ENCODE results near the gene TPCN2. TPM values are rescaled to one million over a fixed set of nuclear protein-coding genes. Genes with fewer than 3 reads are reported as not detected.

The TPCN2 gene
- total RNA-seq, 1 experiment from 2014 or later, result 63.6 TPM

DNA sequence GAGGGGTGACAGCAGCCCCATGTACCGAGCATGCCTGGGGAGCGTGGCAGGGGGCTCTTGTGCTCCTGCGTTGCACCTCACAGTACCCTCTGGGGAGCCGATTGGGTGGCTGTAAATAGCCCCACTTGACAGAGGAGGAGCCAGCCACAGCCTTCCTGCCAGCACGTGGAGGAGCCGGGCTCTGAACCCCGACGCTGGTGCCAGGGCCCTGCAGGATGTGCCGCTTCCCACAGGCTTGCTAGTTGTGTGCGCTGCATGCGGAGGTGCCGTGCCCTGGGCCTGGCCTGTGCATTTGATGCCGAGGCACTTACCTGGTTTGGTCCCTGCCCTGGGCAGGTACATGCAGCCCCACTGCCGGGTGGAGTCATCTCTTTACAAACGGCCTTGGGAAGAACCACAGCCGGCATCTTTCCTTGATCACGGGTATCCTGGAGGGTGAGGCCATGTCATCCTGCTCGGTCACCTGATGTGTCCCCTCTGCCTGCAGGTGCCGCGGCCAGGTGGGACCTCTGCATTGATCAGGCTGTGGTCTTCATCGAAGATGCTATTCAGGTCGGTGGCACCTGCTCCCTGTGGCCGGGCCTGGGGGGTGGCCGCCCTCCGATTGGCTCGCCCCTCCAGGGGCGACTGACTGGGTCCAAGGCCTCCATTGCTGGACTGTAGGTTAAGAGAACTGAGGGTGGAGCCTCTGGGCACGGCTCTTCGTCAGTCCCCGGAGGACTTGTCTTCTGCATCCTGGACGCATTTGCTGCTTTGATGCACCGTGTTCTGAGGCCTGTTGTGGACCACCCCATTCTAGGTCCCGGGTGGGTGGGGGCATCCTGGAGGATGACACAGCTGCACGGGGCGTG, 5.0 kb downstream of the TPCN2 start:
- ChIA-PET POLR2A (no interaction called here), CTCF (no interaction called here)
- Mint-ChIP-seq H3K27ac (ENCODE audit: unreplicated experiment) (peak overlapping the region; percentile 46), H3K36me3 (ENCODE audit: insufficient read depth, unreplicated experiment) (peaks cover 25% of the 10 kb centered on the region), H3K27me3 (ENCODE audit: insufficient read depth, unreplicated experiment) (no peaks in the 10 kb centered on the region), H3K4me1 (ENCODE audit: low read depth, unreplicated experiment) (peaks cover 11% of the 10 kb centered on the region), H3K4me3 (ENCODE audit: unreplicated experiment) (no peak overlapping the region), H3K9me3 (ENCODE audit: unreplicated experiment) (no peaks in the 10 kb centered on the region)
- intact Hi-C loops (cut with micrococcal nuclease; ENCODE audit: unreplicated experiment), result no loop called here
- no peaks in the 10 kb centered on the region for H3K27me3 ChIP-seq (replicated peaks; ENCODE audit: control insufficient read depth, insufficient read depth, low read length)
- TF ChIP-seq, protein P1, sequence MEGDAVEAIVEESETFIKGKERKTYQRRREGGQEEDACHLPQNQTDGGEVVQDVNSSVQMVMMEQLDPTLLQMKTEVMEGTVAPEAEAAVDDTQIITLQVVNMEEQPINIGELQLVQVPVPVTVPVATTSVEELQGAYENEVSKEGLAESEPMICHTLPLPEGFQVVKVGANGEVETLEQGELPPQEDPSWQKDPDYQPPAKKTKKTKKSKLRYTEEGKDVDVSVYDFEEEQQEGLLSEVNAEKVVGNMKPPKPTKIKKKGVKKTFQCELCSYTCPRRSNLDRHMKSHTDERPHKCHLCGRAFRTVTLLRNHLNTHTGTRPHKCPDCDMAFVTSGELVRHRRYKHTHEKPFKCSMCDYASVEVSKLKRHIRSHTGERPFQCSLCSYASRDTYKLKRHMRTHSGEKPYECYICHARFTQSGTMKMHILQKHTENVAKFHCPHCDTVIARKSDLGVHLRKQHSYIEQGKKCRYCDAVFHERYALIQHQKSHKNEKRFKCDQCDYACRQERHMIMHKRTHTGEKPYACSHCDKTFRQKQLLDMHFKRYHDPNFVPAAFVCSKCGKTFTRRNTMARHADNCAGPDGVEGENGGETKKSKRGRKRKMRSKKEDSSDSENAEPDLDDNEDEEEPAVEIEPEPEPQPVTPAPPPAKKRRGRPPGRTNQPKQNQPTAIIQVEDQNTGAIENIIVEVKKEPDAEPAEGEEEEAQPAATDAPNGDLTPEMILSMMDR (IDR thresholded peaks at IDR 0.05; ENCODE audit: insufficient read depth in 1 of 2, low read depth in 1 of 2, low read length in 1 of 2, severe bottlenecking in 1 of 2, unreplicated experiment in 1 of 2), result no peak
- no TSS peak for BruUV-seq (replicated peaks)
- no peak overlapping the region for H3K4me3 ChIP-seq (ENCODE audit: low read depth, low read length)
- H3K4me1 ChIP-seq, result peaks cover 41% of the 10 kb centered on the region
- H3K9me3 ChIP-seq, result peaks cover 4% of the 10 kb centered on the region; the same call in 1 of the 2 replicates
- H3K36me3 ChIP-seq (ENCODE audit: control insufficient read depth, insufficient read depth, low read length), result peaks cover 3% of the 10 kb centered on the region; the same call in 1 of the 2 replicates
- no peak for DNase-seq

DNA sequence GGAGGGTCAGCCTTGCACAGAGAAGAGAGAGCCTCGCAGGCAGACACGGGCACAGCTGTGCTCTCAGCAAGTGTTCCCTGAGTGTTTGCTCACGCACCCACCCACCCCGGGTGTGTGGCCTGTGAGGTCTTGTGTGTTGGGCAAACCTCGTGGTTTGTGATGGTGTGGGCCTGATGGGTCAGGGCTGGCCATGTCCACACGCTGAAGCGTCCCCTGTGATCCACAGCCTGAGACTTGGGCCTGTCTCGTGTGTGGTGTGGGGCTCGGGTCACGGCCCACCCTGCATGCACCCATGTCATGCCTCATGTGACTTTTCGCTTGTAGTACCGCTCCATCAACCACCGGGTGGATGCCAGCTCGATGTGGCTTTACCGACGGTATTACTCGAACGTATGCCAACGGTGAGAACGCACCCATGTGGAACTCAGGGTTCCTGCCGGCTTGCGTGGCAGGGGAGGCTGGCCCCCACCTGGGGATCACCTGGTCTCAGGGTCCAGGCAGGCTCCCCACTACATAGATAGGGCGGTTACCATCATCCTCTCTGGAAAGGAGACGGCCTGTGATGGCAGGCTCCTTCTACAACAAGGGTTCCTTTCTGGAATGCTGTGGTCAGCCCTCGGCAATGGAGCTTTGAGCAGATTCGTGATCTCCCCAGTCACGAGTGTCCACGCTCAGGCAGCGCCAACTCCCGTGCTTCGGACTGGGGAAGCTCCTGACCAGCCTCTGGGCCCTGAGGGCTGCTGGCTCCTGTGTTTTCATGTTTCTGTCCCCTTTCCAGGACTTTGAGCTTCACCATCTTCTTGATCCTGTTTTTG, 5.9 kb downstream of the TPCN2 start:
- H3K27me3 Mint-ChIP-seq (ENCODE audit: insufficient read depth, unreplicated experiment), result no peaks in the 10 kb centered on the region
- ChIA-PET POLR2A (interaction anchor here (0.6 kb wide), 1 partner anchor 448 kb away, joined by 7 read pairs; no protein-coding TSS in a partner anchor), CTCF (interaction anchor here (0.7 to 1.2 kb wide), 3 partner anchors 10 to 408 kb away, joined by 3 to 7 read pairs (median 4); no protein-coding TSS in a partner anchor)
- Histone ChIP-seq H3K27me3 (replicated peaks; ENCODE audit: control insufficient read depth, insufficient read depth, low read length) (no peaks in the 10 kb centered on the region), H3K4me1 (peaks cover 39% of the 10 kb centered on the region), H3K4me3 (ENCODE audit: low read depth, low read length) (no peak overlapping the region), H3K9me3 (peaks cover 4% of the 10 kb centered on the region; the same call in 1 of the 2 replicates), H3K36me3 (ENCODE audit: control insufficient read depth, insufficient read depth, low read length) (peaks cover 5% of the 10 kb centered on the region; the same call in 1 of the 2 replicates)
- no TSS peak for BruUV-seq (replicated peaks)
- no peaks in the 10 kb centered on the region for H3K9me3 Mint-ChIP-seq (ENCODE audit: unreplicated experiment)
- peak overlapping the region; percentile 16 for H3K4me3 Mint-ChIP-seq (ENCODE audit: unreplicated experiment)
- intact Hi-C loops (cut with micrococcal nuclease; ENCODE audit: unreplicated experiment), result no loop called here
- H3K27ac Mint-ChIP-seq (ENCODE audit: unreplicated experiment), result peak overlapping the region; percentile 53
- H3K4me1 Mint-ChIP-seq (ENCODE audit: low read depth, unreplicated experiment), result peaks cover 11% of the 10 kb centered on the region
- DNase-seq, result no peak
- peaks cover 28% of the 10 kb centered on the region for H3K36me3 Mint-ChIP-seq (ENCODE audit: insufficient read depth, unreplicated experiment)
- TF ChIP-seq, protein P1 (IDR thresholded peaks at IDR 0.05; ENCODE audit: insufficient read depth in 1 of 2, low read depth in 1 of 2, low read length in 1 of 2, severe bottlenecking in 1 of 2, unreplicated experiment in 1 of 2), result no peak

- Histone ChIP-seq H3K4me3 (ENCODE audit: low read depth, low read length) (no peak overlapping the region), H3K27me3 (replicated peaks; ENCODE audit: control insufficient read depth, insufficient read depth, low read length) (no peaks in the 10 kb centered on the region), H3K36me3 (ENCODE audit: control insufficient read depth, insufficient read depth, low read length) (peaks cover 5% of the 10 kb centered on the region; the same call in 1 of the 2 replicates), H3K4me1 (peaks cover 33% of the 10 kb centered on the region), H3K9me3 (peaks cover 4% of the 10 kb centered on the region; the same call in 1 of the 2 replicates)
- H3K4me3 Mint-ChIP-seq (ENCODE audit: unreplicated experiment), result peak overlapping the region; percentile 16
- ChIA-PET POLR2A (interaction anchor here (0.6 kb wide), 1 partner anchor 449 kb away, joined by 7 read pairs; no protein-coding TSS in a partner anchor), CTCF (interaction anchor here (0.7 to 1.2 kb wide), 3 partner anchors 11 to 408 kb away, joined by 3 to 7 read pairs (median 4); no protein-coding TSS in a partner anchor)
- H3K4me1 Mint-ChIP-seq (ENCODE audit: low read depth, unreplicated experiment), result peaks cover 11% of the 10 kb centered on the region
- intact Hi-C loops (cut with micrococcal nuclease; ENCODE audit: unreplicated experiment), result no loop called here
- BruUV-seq (replicated peaks), result no TSS peak
- no peaks in the 10 kb centered on the region for H3K9me3 Mint-ChIP-seq (ENCODE audit: unreplicated experiment)
- DNase-seq, result peak; percentile 77 to 85
- peak overlapping the region; percentile 53 for H3K27ac Mint-ChIP-seq (ENCODE audit: unreplicated experiment)
- no peaks in the 10 kb centered on the region for H3K27me3 Mint-ChIP-seq (ENCODE audit: insufficient read depth, unreplicated experiment)
- TF ChIP-seq, protein P1 (IDR thresholded peaks at IDR 0.05; ENCODE audit: insufficient read depth in 1 of 2, low read depth in 1 of 2, low read length in 1 of 2, severe bottlenecking in 1 of 2, unreplicated experiment in 1 of 2), result no peak
- H3K36me3 Mint-ChIP-seq (ENCODE audit: insufficient read depth, unreplicated experiment), result peaks cover 30% of the 10 kb centered on the region
Observed at GRCh38 chr11:69055212-69055586, 6.5 kb downstream of the TPCN2 start.

All from Caco-2 (cell line).